Neutrophil (primary cell): ENCODE measurements around the gene XPNPEP1.

ENCODE experiments used
- H3K27ac ChIP-seq: fragments of 200-600 bp; sonication (generic); 2 replicates; pipeline ENCODE4 v1.5.1; 2016; ENCODE audit warnings: mild to moderate bottlenecking, moderate library complexity
- H3K27me3 ChIP-seq: fragments of 200-600 bp; sonication (generic); 2 replicates; pipeline ENCODE4 v1.6.0; 2016; ENCODE audit warnings: mild to moderate bottlenecking
- H3K36me3 ChIP-seq: fragments of 200-600 bp; sonication (generic); 2 replicates; pipeline ENCODE4 v1.5.1; 2017
- H3K4me1 ChIP-seq, 2 experiments: fragments of 200-600 bp in 1 of 2; sonication (generic) in 1 of 2; 1 replicate in 1 of 2; 2 replicates in 1 of 2; pipeline versions ENCODE4 v1.5.1 to v1.6.1; 2013 to 2016; ENCODE audit warnings: low read depth in 1 of 2, low read length in 1 of 2, mild to moderate bottlenecking in 1 of 2, moderate library complexity in 1 of 2; ENCODE audit not compliant: control insufficient read depth in 1 of 2, insufficient read depth in 1 of 2
- H3K4me3 ChIP-seq, 2 experiments: fragments of 200-600 bp in 1 of 2; sonication (generic) in 1 of 2; 1 replicate in 1 of 2; 2 replicates in 1 of 2; pipeline ENCODE4 v1.5.1; 2013 to 2016; ENCODE audit warnings: low read depth in 1 of 2, low read length in 1 of 2, mild to moderate bottlenecking in 1 of 2, moderate library complexity in 1 of 2
- H3K9me3 ChIP-seq: fragments of 200-600 bp; sonication (generic); 2 replicates; pipeline ENCODE4 v1.5.1; 2016
- TF ChIP-seq, protein P1 (sequence below): fragments of 200-600 bp; sonication (generic); IDR thresholded peaks from 2 replicates; pipeline ENCODE4 v1.5.1; 2016; ENCODE audit warnings: antibody characterized with exemption

XPNPEP1 gene

DNA sequence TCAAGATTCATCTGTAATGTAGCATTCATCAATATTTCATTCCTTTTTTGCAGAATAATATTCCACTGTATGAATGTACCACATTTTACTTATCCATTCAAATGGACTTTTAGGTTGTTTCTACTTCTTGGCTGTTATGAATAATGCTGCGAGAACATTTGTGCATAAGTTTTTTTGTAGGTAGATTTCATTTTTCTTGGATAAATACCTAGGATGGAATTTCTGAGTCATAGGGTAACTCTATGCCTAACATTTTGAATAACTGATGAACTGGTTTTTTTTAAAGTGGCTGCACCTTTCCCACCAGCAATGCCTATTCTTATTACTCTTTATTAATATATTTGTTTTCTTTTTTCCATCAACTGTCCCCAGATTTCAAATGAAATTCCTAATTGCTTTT, 9.1 kb upstream of the XPNPEP1 start:
- no peaks in the 10 kb centered on the region for H3K27me3 ChIP-seq
- no peak overlapping the region for H3K27ac ChIP-seq
- peaks cover 4 to 6% of the 10 kb centered on the region in 2 experiments for H3K4me1 ChIP-seq
- no peaks in the 10 kb centered on the region for H3K9me3 ChIP-seq
- TF ChIP-seq, protein P1, sequence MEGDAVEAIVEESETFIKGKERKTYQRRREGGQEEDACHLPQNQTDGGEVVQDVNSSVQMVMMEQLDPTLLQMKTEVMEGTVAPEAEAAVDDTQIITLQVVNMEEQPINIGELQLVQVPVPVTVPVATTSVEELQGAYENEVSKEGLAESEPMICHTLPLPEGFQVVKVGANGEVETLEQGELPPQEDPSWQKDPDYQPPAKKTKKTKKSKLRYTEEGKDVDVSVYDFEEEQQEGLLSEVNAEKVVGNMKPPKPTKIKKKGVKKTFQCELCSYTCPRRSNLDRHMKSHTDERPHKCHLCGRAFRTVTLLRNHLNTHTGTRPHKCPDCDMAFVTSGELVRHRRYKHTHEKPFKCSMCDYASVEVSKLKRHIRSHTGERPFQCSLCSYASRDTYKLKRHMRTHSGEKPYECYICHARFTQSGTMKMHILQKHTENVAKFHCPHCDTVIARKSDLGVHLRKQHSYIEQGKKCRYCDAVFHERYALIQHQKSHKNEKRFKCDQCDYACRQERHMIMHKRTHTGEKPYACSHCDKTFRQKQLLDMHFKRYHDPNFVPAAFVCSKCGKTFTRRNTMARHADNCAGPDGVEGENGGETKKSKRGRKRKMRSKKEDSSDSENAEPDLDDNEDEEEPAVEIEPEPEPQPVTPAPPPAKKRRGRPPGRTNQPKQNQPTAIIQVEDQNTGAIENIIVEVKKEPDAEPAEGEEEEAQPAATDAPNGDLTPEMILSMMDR: no peak
- H3K36me3 ChIP-seq: no peaks in the 10 kb centered on the region
- no peak overlapping the region for H3K4me3 ChIP-seq

DNA sequence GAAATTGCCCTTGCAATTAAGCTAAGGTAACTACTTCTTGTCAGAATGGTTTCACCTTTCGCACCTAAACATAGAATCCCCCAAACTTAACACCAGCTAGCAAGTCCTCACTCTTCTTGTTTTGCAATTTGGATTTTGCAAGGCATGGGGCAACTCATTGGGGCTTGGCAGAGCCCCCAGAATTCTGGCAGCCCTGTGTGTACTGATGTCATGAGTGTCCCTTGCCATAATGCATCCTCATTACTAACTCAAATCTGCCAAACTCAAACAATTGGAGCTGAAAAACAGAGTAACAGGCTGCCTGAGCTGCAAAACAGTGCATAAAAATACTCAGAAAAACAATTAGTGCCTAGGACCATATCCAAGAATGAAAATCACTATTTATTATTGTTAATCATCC, 7.9 kb upstream of the XPNPEP1 start:
- H3K4me3 ChIP-seq: no peak overlapping the region
- H3K9me3 ChIP-seq: no peaks in the 10 kb centered on the region
- H3K27ac ChIP-seq: no peak overlapping the region
- H3K4me1 ChIP-seq: peaks cover 4 to 6% of the 10 kb centered on the region in 2 experiments
- TF ChIP-seq, protein P1: no peak
- no peaks in the 10 kb centered on the region for H3K27me3 ChIP-seq
- H3K36me3 ChIP-seq: no peaks in the 10 kb centered on the region

DNA sequence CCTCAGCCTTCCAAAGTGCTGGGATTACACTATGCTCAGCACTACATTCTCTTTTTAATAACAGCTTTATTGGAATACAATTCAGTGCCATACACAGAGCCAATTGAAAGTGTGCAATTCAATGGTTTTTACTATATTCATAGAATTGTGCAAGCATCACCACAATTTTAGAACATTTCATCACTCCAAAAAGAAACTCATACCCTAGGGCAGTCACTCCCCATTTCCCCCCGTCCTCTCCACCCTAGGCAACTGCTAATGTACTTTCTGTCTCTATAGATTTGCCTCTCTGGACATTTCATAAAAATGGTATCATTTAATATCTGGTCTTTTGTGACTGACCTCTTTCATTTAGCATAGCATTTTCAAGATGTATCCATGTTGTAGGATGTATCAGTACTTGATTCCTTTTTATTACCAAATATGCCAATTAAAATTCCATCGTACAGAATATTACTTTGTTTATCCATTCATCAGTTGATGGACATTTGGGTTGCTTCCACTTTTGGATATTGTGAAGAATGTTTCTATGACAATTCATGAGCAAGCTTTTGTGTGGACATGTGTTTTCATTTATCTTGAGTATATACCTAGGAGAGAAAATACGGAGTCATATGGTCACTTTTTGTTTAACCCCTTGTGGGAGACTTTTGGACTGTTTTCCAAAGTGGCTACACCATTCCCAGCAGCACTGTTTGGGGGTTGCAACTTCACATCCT, 6.3 kb upstream of the XPNPEP1 start:
- peaks cover 4 to 6% of the 10 kb centered on the region in 2 experiments for H3K4me1 ChIP-seq
- TF ChIP-seq, protein P1: no peak

DNA sequence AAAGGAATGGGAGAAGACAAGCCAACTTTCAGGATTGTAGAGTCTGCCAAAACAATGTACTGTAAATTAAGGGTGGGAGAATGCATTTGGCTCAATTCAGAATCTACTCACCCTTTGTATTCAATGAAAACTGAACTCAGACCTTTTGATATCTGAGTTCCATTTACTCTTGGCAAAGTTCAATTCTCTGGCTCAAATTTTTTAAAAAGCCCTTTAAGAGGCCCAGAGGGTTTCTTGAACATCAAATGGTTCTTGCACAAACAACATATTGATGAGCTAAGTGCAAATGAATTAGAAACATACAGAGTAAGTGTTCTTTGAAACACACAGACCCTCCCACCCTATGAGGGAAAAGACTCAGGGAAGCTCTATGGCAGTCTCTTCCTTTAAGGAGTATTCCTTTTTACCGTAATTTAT, 5.2 kb upstream of the XPNPEP1 start:
- Histone ChIP-seq H3K36me3 (no peaks in the 10 kb centered on the region), H3K4me3 (no peak overlapping the region), H3K9me3 (no peaks in the 10 kb centered on the region), H3K27ac (no peak overlapping the region), H3K27me3 (no peaks in the 10 kb centered on the region), H3K4me1 (peaks cover 9 to 11% of the 10 kb centered on the region in 2 experiments)
- TF ChIP-seq, protein P1: no peak

More for the DNA sequence above, 6.3 kb upstream of the XPNPEP1 start:
- Histone ChIP-seq H3K4me3 (no peak overlapping the region), H3K27me3 (no peaks in the 10 kb centered on the region), H3K9me3 (no peaks in the 10 kb centered on the region), H3K36me3 (no peaks in the 10 kb centered on the region), H3K27ac (no peak overlapping the region)

DNA sequence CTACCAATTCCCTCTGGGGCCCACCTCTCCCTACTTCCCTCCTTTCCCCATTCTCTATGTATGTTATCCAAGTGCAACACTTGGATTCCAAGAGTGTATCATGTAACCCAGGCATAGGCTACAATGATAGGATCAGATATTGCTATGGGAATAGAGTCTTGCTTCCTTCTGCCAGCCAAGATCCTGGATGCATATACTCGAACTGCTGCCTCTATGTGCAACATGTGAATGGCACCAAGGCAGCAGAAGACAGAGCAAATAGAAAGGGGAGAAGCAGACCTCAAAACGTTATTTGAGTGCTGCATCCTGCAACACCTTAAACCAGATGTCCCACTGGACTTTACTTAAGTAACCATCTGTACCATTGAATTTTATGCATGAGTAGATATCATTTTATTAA, 3.5 kb upstream of the XPNPEP1 start:
- no peak overlapping the region for H3K4me3 ChIP-seq
- H3K36me3 ChIP-seq: no peaks in the 10 kb centered on the region
- H3K27me3 ChIP-seq: no peaks in the 10 kb centered on the region
- H3K9me3 ChIP-seq: no peaks in the 10 kb centered on the region
- TF ChIP-seq, protein P1: no peak
- peaks cover 19% of the 10 kb centered on the region in 2 experiments for H3K4me1 ChIP-seq
- H3K27ac ChIP-seq: no peak overlapping the region
